HG03575 (cell line): Measurements from ENCODE around the gene ATP6V0E1.
"Not testable (repeated sequence)": the region's sequence is repeated elsewhere in the genome, so short reads cannot be mapped to it uniquely, and the experiment has no call there.

ENCODE experiments used
- ATAC-seq: cut with Tn5 transposase; IDR thresholded peaks from one replicate; pipeline ENCODE4 v1.9.1; 2021; ENCODE audit not compliant: unreplicated experiment, insufficient number of reproducible peaks, low FRiP score; ENCODE audit errors: extremely low read depth

The ATP6V0E1 gene

DNA sequence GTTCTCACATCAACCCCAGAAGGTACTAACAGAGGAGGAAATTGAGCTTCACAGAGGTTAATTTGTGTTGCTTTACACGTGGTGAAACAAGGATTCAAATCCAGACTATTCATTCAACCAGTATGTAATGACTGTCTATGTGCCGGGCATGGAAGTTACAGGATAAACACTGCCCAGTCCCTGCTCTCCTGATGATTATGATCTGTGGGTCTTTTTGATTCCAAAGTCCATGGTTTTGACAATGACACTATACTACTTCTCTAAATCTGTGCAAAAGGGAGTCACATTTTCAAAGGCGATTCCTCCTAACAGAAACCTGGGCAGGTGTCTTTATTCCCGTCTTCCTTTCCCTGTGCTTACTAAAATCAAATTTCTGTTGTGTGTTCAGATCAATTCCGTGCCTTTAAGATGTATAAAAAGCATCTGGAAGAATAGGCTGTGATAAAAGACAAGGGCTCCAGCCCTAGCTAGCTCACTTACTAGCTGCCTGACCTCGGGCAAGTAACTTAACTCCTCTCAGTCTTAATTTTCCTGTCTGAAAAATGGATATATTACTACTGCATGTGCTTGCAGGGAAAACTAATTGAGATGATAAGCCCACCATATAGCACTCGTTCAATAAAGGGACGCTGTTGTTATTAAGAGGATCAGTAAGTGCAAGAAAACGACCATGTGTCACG lies 71.6 kb downstream of the ATP6V0E1 start:
- no peak for ATAC-seq

DNA sequence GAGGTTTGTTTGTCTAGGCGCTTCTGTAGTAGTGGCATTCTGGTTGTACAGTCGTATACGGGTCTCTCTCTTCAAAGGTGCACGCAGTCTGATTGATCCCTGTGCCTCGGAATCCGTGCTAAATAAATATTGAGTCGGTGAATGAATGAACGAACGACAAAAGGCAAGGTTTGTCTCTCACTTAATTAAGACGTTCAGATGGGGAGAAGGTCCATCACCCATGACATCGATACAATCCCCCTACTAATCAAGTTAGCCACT lies 72.1 kb downstream of the ATP6V0E1 start:
- no peak for ATAC-seq

DNA sequence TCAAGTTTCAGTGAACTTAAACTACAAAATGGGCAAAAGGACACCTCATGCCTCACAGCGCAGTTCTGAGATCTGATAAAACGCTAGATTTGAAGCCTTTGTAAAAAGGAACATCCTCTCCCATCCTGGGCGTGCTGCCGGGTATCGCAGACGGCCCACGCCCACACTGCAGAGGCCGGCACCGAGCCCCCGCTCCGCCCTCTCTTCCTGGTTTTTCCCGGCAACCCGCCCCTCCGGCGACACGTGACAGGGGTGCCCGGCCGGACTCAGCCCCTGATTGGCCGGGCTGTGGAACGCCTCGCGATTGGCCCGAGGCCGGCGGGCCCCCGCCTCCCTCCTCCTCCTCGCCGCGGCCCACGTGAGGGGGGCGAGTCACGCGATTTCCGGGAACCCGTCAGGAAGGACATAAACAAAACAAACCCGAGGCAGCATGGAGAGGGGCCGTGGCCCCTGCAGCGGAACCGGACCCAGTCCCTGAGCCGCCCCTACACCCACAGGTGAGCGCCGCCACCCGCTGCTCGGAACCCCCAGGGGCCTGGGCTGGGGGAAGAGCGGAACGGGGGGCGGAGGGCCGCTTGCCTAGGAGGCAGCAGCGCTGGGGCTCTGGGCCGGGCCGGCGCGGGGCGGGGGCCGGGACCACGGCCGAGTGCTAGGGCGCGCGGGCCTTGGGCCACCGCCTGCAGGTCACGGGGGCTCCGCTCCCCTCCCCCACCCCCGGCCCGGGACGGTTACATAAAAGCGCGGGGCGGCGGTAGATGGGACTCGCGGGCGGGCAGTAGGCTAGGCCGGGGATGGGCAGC lies 72.6 kb downstream of the ATP6V0E1 start, which contains the start of gene CREBRF:
Gene CREBRF, plus strand, starts transcription at position 370 of the 800 bp plus-strand sequence. CDS start 24,424 bp downstream, outside the sequence.
- peak; percentile 41 for ATAC-seq

DNA sequence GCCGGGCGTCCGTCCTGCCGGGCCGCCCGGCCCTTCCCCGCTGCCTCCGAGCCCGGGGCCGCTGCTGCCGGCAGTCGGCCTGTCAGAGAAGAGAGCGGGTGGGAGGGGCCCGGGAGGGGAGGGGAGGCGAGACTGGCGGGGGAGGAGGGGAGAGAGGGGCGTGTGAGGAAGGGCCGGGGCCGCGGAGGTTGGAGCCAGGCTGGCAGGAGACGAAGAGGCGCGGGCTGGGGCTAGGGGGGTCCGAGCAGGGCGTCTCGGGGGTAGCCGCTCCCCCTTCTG lies 73.2 kb downstream of the ATP6V0E1 start:
- no peak for ATAC-seq

DNA sequence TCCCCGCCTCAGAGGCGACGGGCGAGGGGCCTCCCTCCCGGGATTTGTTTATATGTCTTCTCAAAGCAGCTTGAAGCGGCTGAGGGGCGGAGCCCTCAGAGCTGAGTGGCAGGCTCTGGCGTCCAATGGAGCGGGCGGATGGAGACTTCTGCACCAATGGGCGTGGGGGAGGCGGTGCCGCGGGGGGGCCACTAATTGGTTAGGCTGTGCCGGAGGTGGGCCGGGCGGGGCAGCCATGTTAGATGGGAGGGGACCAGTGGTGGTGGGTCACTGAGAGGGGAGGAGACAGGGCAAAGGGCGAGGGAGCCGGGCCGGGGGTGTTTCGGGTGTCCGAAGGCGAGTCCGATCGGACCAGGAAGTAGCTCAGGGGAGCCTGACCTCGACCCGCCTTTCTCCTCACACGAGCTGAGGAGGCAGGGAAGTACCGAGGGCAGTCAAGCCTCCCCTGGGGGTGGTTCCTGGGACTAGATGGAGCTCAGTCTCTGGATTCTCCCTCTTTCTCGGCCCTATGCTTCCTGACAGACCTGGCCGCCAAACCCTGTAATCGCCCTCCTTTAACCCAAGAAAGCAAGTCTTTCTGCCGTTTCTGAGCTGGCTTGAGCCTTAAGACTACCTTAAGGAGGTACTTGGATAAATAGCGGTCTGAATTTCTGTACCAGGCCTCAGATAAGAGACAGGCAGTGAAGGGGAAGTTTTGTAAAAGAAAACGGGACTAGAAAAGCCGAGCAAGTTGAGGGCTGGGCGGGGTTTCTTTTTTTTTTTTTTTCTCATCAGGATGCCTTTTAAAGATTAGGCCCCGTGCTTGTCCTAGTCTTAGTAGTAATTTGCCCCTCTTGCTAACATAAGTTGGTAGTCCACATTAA lies 73.7 kb downstream of the ATP6V0E1 start:
- ATAC-seq = peak; percentile 35

DNA sequence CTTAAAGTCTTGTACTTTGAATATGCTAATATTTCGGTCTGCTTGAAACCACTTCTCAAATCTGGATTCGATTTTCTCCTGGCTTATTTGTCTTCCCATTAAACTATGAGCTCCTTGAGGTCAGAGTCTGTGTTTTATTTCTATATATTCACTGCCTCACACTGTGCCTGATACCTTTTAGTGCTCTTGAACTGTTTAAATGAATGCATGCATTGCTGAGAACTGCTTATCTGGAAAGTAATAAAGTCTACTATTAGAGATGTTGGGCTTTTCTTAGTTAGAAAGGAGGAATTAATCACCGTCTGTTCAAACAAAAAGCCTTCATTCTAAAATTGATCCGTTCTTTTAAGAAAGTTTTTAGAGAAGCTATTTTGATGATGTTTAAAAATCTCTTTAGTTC lies 78.6 kb downstream of the ATP6V0E1 start:
- ATAC-seq = no peak

DNA sequence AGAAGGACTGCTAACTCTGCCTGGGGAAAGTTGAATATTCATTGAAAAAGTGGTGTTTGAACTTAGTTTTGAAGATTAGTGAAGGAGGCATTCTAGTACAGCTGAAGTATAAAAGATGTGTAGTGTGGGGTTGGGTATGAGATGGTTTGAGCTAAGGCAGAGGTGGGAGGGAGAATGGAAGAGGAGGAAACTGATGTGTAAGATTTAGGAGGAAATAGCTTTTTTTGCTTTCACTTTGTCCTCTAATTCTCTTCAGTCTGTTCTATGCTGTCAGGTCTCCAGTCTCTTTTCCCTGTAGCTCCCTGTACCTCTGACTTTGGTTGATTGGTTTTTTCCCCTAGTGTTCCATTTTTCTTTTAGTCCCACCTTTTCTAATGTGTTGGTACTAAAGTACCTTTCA lies 81.6 kb downstream of the ATP6V0E1 start:
- no peak for ATAC-seq

DNA sequence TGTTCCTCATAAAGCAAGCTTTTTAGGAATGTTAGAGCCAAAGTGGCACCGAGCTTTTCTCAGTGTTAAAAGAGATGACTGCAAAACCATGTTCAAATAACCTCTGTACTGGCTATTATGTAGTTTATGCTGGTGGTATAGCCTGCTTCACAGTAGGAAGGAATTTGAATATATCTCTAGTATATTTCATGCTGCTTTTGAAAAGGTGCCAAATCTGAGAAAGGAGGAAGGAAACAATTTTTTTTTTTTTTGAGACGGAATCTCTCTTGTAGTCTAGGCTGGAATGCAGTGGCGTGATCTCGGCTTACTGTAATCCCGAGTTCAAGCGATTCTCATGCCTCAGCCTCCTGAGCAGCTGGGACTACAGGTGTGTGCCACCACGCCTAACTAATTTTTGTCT lies 86.1 kb downstream of the ATP6V0E1 start:
- ATAC-seq = no peak

DNA sequence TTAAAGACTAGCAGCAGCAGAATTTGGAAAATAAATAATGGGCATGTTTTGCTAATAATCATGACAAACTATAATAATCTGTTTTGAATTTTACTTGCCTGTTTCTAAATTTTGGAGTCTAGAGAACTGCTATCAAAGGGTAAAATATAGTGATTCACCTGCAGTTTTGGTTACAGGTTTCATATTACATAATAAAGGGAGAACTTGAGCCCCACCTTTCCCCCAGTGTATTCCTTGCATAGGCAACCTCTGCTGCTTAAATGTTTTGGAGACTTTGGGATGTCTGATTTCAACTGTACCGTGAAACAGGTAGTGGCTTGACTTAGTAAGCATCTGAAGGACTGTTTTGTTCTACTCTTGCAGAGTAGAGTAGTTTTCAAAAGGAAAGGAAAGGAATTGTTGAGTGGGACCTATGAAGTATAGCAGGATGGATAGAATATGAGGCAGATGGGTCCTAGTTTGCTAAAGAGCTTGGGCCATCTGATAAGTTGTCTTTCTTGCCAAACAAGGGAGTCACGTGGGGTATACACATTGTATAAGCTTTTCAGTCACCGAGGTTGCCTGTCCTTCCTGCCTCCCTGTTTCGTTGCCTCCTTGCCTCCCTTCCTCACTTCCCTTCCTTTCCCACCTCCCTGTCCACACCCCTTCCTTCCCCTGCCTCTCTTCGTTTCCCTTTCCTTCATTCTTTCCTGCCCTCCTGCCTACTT lies 91.7 kb downstream of the ATP6V0E1 start:
- no peak for ATAC-seq

DNA sequence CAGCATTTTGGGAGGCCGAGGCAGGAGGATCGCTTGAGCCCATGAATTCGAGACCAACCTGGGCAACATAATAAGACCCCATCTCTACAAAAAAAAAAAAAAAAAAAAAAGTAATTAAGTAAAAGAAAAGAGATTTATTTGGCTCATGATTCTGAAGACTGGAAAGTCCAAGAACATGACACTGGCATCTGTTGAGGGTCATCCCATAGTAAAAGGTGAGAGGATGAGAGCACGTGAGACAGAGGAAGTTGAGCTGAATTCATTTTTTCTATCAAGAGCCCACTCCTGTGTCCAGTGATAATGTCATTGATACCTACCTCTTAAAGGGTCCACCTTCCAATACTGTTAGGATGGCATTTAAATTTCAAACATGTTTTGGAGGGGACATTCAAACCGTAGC lies 92.4 kb downstream of the ATP6V0E1 start:
- no peak for ATAC-seq

DNA sequence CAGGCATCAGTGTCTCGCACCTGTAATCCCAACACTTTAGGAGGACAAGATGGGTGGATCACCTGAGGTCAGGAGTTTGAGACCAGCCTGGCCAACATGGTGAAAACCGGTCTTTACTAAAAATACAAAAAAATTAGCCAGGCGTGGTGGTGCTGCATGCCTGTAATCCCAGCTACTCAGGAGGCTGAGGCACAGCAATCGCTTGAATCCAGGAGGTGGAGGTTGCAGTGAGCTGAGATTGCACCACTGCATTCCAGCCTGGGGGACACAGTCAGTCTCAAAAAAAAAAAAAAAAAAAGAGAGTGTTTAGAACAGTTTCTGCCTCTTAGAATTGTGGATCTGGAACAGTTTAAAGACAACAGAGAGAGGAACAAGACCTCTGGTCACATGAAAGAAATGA lies 92.9 kb downstream of the ATP6V0E1 start:
- ATAC-seq = not testable (repeated sequence)

DNA sequence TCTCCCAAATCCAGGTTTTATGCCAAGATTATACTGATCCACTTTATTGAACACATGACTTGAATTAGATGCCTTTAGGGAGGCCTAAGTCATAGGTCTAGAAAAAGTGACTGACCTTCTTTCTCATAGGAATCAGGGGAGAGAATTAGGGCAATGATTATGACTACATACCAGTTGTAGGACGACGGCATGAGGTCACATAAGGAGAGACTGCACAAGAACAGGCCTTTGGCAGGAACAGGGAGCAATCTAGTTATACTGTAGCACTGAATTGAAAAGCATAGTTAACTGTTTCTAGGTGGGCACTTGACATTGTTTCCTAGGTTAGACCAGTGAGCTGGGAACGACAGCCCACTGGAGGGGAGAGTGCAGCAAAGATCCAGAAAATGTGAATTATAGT lies 95.3 kb downstream of the ATP6V0E1 start:
- no peak for ATAC-seq
